Mucosa of rectum (tissue), 2 donors: ENCODE results near the gene ARMC9.

Source experiments
- H3K27ac ChIP-seq, 2 donors: one replicate each; pipeline ENCODE4 v1.7.0; 2013; ENCODE audit warnings: inconsistent platforms in 2 of 2, low read depth in 2 of 2, low read length in 2 of 2
- H3K27me3 ChIP-seq, 2 donors: one replicate each; pipeline ENCODE4 v1.7.0; 2013; ENCODE audit warnings: low read length in 2 of 2; ENCODE audit not compliant: control insufficient read depth in 2 of 2, insufficient read depth in 2 of 2
- H3K36me3 ChIP-seq, 2 donors: one replicate each; pipeline ENCODE4 v1.7.0; 2013; ENCODE audit warnings: low read length in 2 of 2; ENCODE audit not compliant: control insufficient read depth in 2 of 2, insufficient read depth in 2 of 2
- H3K4me1 ChIP-seq, 2 donors: one replicate each; pipeline ENCODE4 v1.7.0; 2013; ENCODE audit warnings: low read length in 2 of 2, mild to moderate bottlenecking in 1 of 2; ENCODE audit not compliant: control insufficient read depth in 2 of 2, insufficient read depth in 2 of 2
- H3K4me3 ChIP-seq, 2 donors: one replicate each; pipeline ENCODE4 v1.7.0; 2013; ENCODE audit warnings: low read length in 2 of 2
- H3K9ac ChIP-seq, 2 donors: one replicate each; pipeline ENCODE4 v1.7.0; 2013; ENCODE audit warnings: low read length in 2 of 2, low read depth in 1 of 2, mild to moderate bottlenecking in 1 of 2
- H3K9me3 ChIP-seq, 2 donors: one replicate each; pipeline ENCODE4 v1.7.0; 2013; ENCODE audit warnings: low read length in 2 of 2; ENCODE audit not compliant: control insufficient read depth in 2 of 2
- donor health status: healthy.
- donor health status: Normal muscosa, but diverticular disease.

Gene ARMC9

DNA sequence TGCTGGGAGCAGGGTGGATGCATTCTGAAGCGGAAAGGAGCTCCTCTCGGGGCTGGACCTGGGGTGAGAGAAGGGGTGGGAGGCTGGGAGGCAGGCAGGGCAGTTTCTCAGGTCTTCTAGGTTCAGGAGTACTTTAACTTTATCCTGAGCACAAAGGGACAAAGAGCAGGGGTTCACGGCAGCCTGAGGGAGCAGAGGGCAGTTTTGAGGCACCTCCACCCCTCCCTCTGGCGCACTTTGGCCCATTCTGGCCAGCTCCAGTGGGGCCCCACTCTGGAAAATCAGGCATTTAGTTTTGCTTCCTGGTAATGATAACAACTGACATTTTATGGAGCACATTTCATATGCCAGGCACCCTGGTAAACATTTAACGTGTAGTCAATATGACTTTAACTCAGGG, 211.3 kb downstream of the ARMC9 start:
- Histone ChIP-seq H3K27ac (peak overlapping the region; percentile 83 to 95), H3K9me3 (no peaks in the 10 kb centered on the region), H3K4me1 (peaks cover 28 to 40% of the 10 kb centered on the region in 2 donors), H3K9ac (peak overlapping the region in 1 of 2 donors; percentile 47), H3K36me3 (peaks cover 0 to 6% of the 10 kb centered on the region in 2 donors), H3K27me3 (no peaks in the 10 kb centered on the region), H3K4me3 (no peak overlapping the region)

GRCh38 chr2:231410293-231411004, 212.0 kb downstream of the ARMC9 start:
- H3K27ac ChIP-seq: peak overlapping the region; percentile 83 to 95

GRCh38 chr2:231411237-231411636, 212.8 kb downstream of the ARMC9 start:
- Histone ChIP-seq H3K36me3 (peaks cover 0 to 2% of the 10 kb centered on the region in 2 donors), H3K27me3 (no peaks in the 10 kb centered on the region), H3K27ac (peak overlapping the region in 1 of 2 donors; percentile 95), H3K9me3 (no peaks in the 10 kb centered on the region), H3K4me1 (peaks cover 31 to 41% of the 10 kb centered on the region in 2 donors), H3K9ac (peak overlapping the region in 1 of 2 donors; percentile 85), H3K4me3 (peak overlapping the region; percentile 68 to 72)

More at GRCh38 chr2:231410293-231411004, 212.0 kb downstream of the ARMC9 start:
- Histone ChIP-seq H3K9me3 (no peaks in the 10 kb centered on the region), H3K27me3 (no peaks in the 10 kb centered on the region), H3K4me1 (peaks cover 31 to 44% of the 10 kb centered on the region in 2 donors), H3K9ac (no peak overlapping the region), H3K36me3 (peaks cover 0 to 6% of the 10 kb centered on the region in 2 donors), H3K4me3 (no peak overlapping the region)

DNA sequence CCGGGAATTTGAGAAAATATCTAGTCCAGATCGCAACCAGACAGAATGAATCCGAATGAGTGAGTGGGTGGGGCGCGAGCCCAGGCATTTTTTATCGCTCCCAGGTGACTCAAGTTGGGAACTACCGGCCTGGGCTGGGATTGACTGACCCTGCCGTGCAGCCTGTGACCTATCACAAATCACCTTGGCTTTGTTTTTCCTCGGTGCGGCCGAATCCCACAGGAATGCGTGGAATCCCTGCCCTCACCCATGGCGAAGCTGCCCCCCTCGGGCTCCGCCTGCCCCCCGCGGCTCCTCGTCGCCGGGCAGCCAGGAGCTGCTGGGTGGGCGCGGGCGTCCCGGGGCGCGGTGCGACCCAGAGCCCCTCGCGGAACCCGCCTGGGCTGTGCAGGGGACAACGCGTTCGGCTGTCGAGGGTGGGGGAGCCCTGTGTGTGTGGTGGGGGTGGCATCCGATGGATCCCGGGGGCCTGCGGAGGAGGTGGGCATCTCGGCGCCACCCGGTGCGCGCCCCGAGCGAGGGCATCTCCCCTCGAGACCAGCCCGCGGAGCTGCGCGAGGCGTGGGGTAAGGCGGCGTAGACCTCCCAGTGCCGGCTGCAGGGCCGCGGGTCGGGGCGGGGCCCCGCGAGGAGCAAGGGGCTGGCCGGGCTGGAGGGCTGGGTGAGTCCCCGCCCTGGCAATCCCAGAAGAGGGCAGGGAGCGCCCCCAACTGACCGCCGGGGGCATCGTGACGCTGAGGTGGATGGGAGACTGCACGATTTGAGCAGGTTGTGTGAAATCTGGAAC, 213.6 kb downstream of the ARMC9 start:
- H3K4me3 ChIP-seq: peak overlapping the region; percentile 68 to 72
- H3K27ac ChIP-seq: peak overlapping the region; percentile 84 to 95
- H3K27me3 ChIP-seq: no peaks in the 10 kb centered on the region
- H3K36me3 ChIP-seq: no peaks in the 10 kb centered on the region
- H3K4me1 ChIP-seq: peaks cover 31 to 41% of the 10 kb centered on the region in 2 donors
- H3K9ac ChIP-seq: peak overlapping the region; percentile 68 to 85
- H3K9me3 ChIP-seq: no peaks in the 10 kb centered on the region

DNA sequence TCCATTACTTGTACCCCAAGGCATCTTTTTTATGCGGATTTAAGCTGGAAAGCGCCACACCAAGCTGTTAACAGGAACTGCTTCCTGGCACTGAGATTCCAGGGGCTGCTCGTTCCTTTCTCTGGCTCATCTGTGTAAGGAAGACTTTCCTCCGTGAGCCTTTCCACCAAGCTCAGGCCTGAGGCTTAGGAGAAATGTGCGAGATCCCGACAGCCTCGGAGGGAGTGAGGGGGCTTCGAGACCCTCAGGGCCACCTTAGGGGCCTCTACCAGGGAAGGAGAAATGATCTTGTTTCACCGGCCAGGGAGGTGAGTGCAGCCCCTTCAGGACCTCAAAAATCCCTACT, 214.2 kb downstream of the ARMC9 start:
- peak overlapping the region; percentile 84 to 95 for H3K27ac ChIP-seq
- H3K4me1 ChIP-seq: peaks cover 31 to 41% of the 10 kb centered on the region in 2 donors
- no peaks in the 10 kb centered on the region for H3K9me3 ChIP-seq
- H3K4me3 ChIP-seq: peak overlapping the region; percentile 68 to 72
- H3K9ac ChIP-seq: peak overlapping the region; percentile 41 to 85
- no peaks in the 10 kb centered on the region for H3K36me3 ChIP-seq
- H3K27me3 ChIP-seq: no peaks in the 10 kb centered on the region

GRCh38 chr2:231413456-231413855, 215.0 kb downstream of the ARMC9 start:
- Histone ChIP-seq H3K9me3 (no peaks in the 10 kb centered on the region), H3K36me3 (no peaks in the 10 kb centered on the region), H3K4me3 (peak overlapping the region in 1 of 2 donors; percentile 49), H3K4me1 (peaks cover 31 to 41% of the 10 kb centered on the region in 2 donors), H3K27me3 (no peaks in the 10 kb centered on the region), H3K27ac (peak overlapping the region; percentile 84 to 95), H3K9ac (peak overlapping the region; percentile 34 to 85)

DNA sequence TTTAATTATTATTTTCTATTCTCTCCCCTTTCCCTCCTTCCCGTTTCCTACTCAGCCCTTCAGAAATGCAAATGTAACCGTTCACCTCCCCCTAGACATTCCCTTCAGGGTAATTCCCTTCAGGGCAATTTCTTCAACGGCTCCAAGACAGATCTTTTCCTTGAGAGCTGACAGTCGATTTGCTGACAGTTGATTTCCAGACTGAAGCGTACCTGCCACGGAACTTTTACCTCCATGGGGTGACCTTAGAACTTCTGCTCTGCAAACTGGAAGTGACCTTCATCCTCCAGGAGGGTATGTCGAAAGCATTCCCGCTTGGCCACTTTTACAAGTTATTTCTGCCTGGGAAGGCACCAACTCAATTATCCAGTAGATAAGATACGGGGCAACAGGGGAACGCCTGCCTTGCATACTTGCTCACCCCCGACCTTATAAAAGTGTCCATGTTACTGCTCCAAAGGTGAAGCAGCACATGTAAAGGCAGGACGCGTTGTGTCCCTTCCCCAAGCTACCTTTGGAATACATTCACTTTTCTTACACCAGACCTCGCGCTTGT, 215.6 kb downstream of the ARMC9 start:
- Histone ChIP-seq H3K4me3 (peak overlapping the region; percentile 24 to 49), H3K36me3 (no peaks in the 10 kb centered on the region), H3K9me3 (no peaks in the 10 kb centered on the region), H3K4me1 (peaks cover 31 to 41% of the 10 kb centered on the region in 2 donors), H3K27ac (peak overlapping the region; percentile 84 to 95), H3K9ac (peak overlapping the region; percentile 2 to 34), H3K27me3 (no peaks in the 10 kb centered on the region)

DNA sequence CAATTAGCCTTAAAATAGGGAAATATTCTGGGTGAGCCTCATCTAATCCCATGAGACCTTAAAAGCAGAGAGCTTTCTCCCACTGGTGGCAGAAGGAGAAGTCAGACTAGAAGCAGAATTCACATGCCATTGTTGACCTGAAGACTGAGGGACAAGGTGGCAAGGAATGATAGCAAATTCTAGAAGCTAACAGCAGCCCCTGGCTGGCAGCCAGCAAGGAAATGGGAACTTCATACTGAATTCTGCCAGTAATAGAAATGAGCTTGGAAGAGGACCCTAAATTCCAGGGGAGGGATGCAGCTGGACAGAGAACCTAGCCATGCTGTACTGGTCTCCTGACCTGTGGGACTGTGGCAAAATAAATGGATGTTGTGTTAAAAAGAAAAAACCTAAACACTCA, 216.6 kb downstream of the ARMC9 start:
- peak overlapping the region; percentile 84 to 95 for H3K27ac ChIP-seq

DNA sequence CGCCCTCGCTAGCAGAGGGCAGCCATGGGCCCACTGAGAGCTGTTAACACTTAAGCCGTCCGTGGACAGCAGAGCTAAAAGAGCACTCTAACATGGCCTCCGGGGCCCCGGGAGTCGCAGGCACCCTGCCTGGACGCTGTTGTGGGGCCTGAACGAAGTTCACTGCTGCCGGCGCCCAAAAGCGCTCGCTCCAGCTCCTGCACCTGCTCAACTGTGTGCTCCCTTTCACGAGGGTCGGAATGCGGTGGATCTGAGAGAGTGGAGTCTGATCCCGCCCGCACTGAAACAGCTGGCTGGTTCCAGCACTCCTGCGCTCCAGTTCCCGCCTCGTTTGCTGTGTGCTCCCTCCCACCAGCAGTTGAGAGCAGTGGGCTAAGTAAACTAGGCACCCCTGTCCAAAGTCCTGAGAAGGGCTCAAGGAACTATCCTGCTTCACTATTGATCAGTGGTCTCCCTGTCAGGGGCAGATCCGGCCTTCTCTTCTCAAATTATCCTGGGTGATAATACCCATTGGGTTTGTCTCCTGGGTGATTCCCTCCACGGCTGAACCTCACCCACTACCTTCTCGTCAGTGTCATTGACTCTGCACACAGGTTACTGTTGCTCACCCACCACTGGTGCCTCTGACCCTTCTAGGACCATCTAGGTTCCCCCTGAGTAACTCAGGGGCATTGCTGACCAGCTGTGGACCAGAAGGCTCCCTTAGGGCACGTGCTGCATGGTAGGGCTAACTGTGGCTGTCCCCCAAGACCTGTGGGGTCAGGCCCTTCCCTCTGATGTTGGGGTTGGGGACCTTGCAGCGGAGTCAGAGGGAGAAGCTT, 220.6 kb downstream of the ARMC9 start:
- H3K4me1 ChIP-seq: peaks cover 3 to 15% of the 10 kb centered on the region in 2 donors
- no peaks in the 10 kb centered on the region for H3K36me3 ChIP-seq

More for the DNA sequence above, 216.6 kb downstream of the ARMC9 start:
- Histone ChIP-seq H3K36me3 (no peaks in the 10 kb centered on the region), H3K4me3 (peak overlapping the region in 1 of 2 donors; percentile 41), H3K9me3 (no peaks in the 10 kb centered on the region), H3K4me1 (peaks cover 26 to 33% of the 10 kb centered on the region in 2 donors), H3K9ac (peak overlapping the region in 1 of 2 donors; percentile 39), H3K27me3 (no peaks in the 10 kb centered on the region)

More for the DNA sequence above, 220.6 kb downstream of the ARMC9 start:
- Histone ChIP-seq H3K4me3 (no peak overlapping the region), H3K9ac (no peak overlapping the region), H3K27ac (no peak overlapping the region), H3K9me3 (no peaks in the 10 kb centered on the region), H3K27me3 (no peaks in the 10 kb centered on the region)
